Neural progenitor cell (in vitro differentiated cells): ENCODE data around the gene CSNK1G1. TPM values are rescaled to one million over a fixed set of nuclear protein-coding genes. Genes with fewer than 3 reads are reported as not detected.
A peak's percentile ranks its signal among the peaks of the same experiment; 100 is the strongest.

Experiments
- DNase-seq: peaks from one replicate; pipeline ENCODE4 v3.0.0-alpha.2; 2016; ENCODE audit warnings: low spot score
- H2AFZ ChIP-seq: fragments of 200-600 bp; sonication (generic); replicated peaks from 2 replicates; pipeline ENCODE4 v1.6.1; 2016; ENCODE audit warnings: antibody characterized with exemption
- H3F3A ChIP-seq: fragments of 200-600 bp; sonication (generic); 2 replicates; pipeline ENCODE4 v1.6.1; 2016; ENCODE audit warnings: antibody characterized with exemption, low read depth
- H3K27ac ChIP-seq: fragments of 200-600 bp; sonication (generic); 2 replicates; pipeline ENCODE4 v1.5.1; 2016; ENCODE audit warnings: mild to moderate bottlenecking
- H3K27me3 ChIP-seq: fragments of 200-600 bp; sonication (generic); 2 replicates; pipeline ENCODE4 v1.6.1; 2016; ENCODE audit warnings: mild to moderate bottlenecking, moderate library complexity
- H3K36me3 ChIP-seq: fragments of 200-600 bp; sonication (generic); 2 replicates; pipeline ENCODE4 v1.5.1; 2016
- H3K4me1 ChIP-seq: fragments of 200-600 bp; sonication (generic); 2 replicates; pipeline ENCODE4 v1.6.1; 2016; ENCODE audit warnings: mixed run types
- H3K4me2 ChIP-seq: fragments of 200-600 bp; sonication (generic); 2 replicates; pipeline ENCODE4 v1.6.1; 2016
- H3K4me3 ChIP-seq: fragments of 200-600 bp; sonication (generic); 2 replicates; pipeline ENCODE4 v1.5.1; 2016
- H3K79me2 ChIP-seq: fragments of 200-600 bp; sonication (generic); 2 replicates; pipeline ENCODE4 v1.6.1; 2016; ENCODE audit warnings: low read depth
- H3K9ac ChIP-seq: fragments of 200-600 bp; sonication (generic); 2 replicates; pipeline ENCODE4 v1.6.1; 2016
- H3K9me3 ChIP-seq: fragments of 200-600 bp; sonication (generic); 2 replicates; pipeline ENCODE4 v1.5.1; 2016; ENCODE audit warnings: low read depth
- H4K20me1 ChIP-seq: fragments of 200-600 bp; sonication (generic); 2 replicates; pipeline ENCODE4 v1.6.1; 2016; ENCODE audit warnings: low read depth
- H3K27ac Mint-ChIP-seq: 3 replicates; pipeline ENCODE4 v1.8.0; 2021; ENCODE audit warnings: mixed read lengths
- H3K27me3 Mint-ChIP-seq: 2 replicates; pipeline ENCODE4 v1.8.0; 2022; ENCODE audit warnings: low read depth, mild to moderate bottlenecking, inconsistent platforms, moderate library complexity, mixed read lengths; ENCODE audit not compliant: insufficient read depth
- H3K36me3 Mint-ChIP-seq: 3 replicates; pipeline ENCODE4 v1.8.0; 2021; ENCODE audit warnings: mixed read lengths
- H3K4me1 Mint-ChIP-seq: 3 replicates; pipeline ENCODE4 v1.8.0; 2021; ENCODE audit warnings: mixed read lengths
- H3K4me3 Mint-ChIP-seq: 3 replicates; pipeline ENCODE4 v1.8.0; 2021; ENCODE audit warnings: mild to moderate bottlenecking, moderate library complexity, mixed read lengths
- H3K9me3 Mint-ChIP-seq: 3 replicates; pipeline ENCODE4 v1.8.0; 2020; ENCODE audit warnings: mixed read lengths
- CTCF ChIP-seq: fragments of 200-600 bp; sonication (generic); IDR thresholded peaks from 2 replicates; pipeline ENCODE4 v1.5.1; 2017; ENCODE audit warnings: antibody characterized with exemption, mild to moderate bottlenecking
- EZH2 ChIP-seq: fragments of 200-600 bp; sonication (generic); IDR thresholded peaks from 2 replicates; pipeline ENCODE4 v1.6.1; 2017; ENCODE audit warnings: antibody characterized with exemption, mild to moderate bottlenecking, moderate library complexity
- EZH2phosphoT487 ChIP-seq: fragments of 200-600 bp; sonication (generic); IDR thresholded peaks from 2 replicates; pipeline ENCODE4 v1.6.1; 2017; ENCODE audit warnings: antibody characterized with exemption
- total RNA-seq: library from RNA; depleted of rRNA; stranded (reverse); fragments of >200 nt; gene quantifications from 2 replicates; pipeline ENCODE4 v1.2.3, GENCODE V29; 2015; ENCODE audit warnings: low replicate concordance

CSNK1G1 gene
- total RNA-seq, 1 donor from 2014 or later: 23.0 TPM

- peaks cover 16% of the 10 kb centered on the region for H4K20me1 ChIP-seq
- peaks cover 8% of the 10 kb centered on the region for H3K4me1 ChIP-seq
- peaks cover 52% of the 10 kb centered on the region for H3K79me2 ChIP-seq
- peak overlapping the region; percentile 70 for H3K4me3 ChIP-seq
- H3K36me3 Mint-ChIP-seq: peaks cover 4% of the 10 kb centered on the region
- peak overlapping the region; percentile 99 for H3K4me2 ChIP-seq
- no peak for DNase-seq
- no peaks in the 10 kb centered on the region for H3K36me3 ChIP-seq
- no peaks in the 10 kb centered on the region for H3K27me3 ChIP-seq
- peak overlapping the region; percentile 82 for H3K27ac ChIP-seq
- no peaks in the 10 kb centered on the region for H3K9me3 ChIP-seq
- H3K4me3 Mint-ChIP-seq: peak overlapping the region; percentile 91
- H3K9me3 Mint-ChIP-seq: no peaks in the 10 kb centered on the region
- no peak overlapping the region for H2AFZ ChIP-seq
- peaks cover 10% of the 10 kb centered on the region for H3K27me3 Mint-ChIP-seq
- TF ChIP-seq EZH2 (no peak), EZH2phosphoT487 (no peak), CTCF (no peak)
- peak overlapping the region; percentile 76 for H3K9ac ChIP-seq
- peaks cover 22% of the 10 kb centered on the region for H3F3A ChIP-seq
- H3K4me1 Mint-ChIP-seq: peaks cover 16% of the 10 kb centered on the region
- H3K27ac Mint-ChIP-seq: no peak overlapping the region
These were observed 1.2 kb downstream of the CSNK1G1 start for GRCh38 chr15:64354688-64355344.

GRCh38 chr15:64351265-64351664 is 4.7 kb downstream of the CSNK1G1 start:
- no peak for DNase-seq
- no peaks in the 10 kb centered on the region for H3K9me3 ChIP-seq
- H3K79me2 ChIP-seq: peaks cover 71% of the 10 kb centered on the region
- Mint-ChIP-seq H3K27me3 (peaks cover 4% of the 10 kb centered on the region), H3K9me3 (no peaks in the 10 kb centered on the region), H3K4me1 (peaks cover 11% of the 10 kb centered on the region), H3K36me3 (peaks cover 5% of the 10 kb centered on the region), H3K4me3 (no peak overlapping the region), H3K27ac (no peak overlapping the region)
- H3K4me2 ChIP-seq: no peak overlapping the region
- no peak overlapping the region for H3K4me3 ChIP-seq
- no peaks in the 10 kb centered on the region for H3K27me3 ChIP-seq
- no peak overlapping the region for H2AFZ ChIP-seq
- H3K36me3 ChIP-seq: peaks cover 3% of the 10 kb centered on the region
- H3K9ac ChIP-seq: no peak overlapping the region
- peaks cover 8% of the 10 kb centered on the region for H3K4me1 ChIP-seq
- H4K20me1 ChIP-seq: peaks cover 16% of the 10 kb centered on the region
- H3K27ac ChIP-seq: no peak overlapping the region
- no peak for TF ChIP-seq EZH2phosphoT487
- TF ChIP-seq EZH2: no peak
- TF ChIP-seq CTCF: no peak
- H3F3A ChIP-seq: peaks cover 2% of the 10 kb centered on the region

- Mint-ChIP-seq H3K4me3 (no peak overlapping the region), H3K9me3 (no peaks in the 10 kb centered on the region), H3K4me1 (no peaks in the 10 kb centered on the region), H3K27me3 (no peaks in the 10 kb centered on the region), H3K27ac (no peak overlapping the region), H3K36me3 (peaks cover 5% of the 10 kb centered on the region)
- Histone ChIP-seq H3K4me1 (no peaks in the 10 kb centered on the region), H4K20me1 (peaks cover 7% of the 10 kb centered on the region), H3K27me3 (no peaks in the 10 kb centered on the region), H3F3A (no peaks in the 10 kb centered on the region), H3K79me2 (peaks cover 78% of the 10 kb centered on the region), H3K9ac (no peak overlapping the region), H3K36me3 (peaks cover 3% of the 10 kb centered on the region), H3K4me3 (no peak overlapping the region), H3K9me3 (no peaks in the 10 kb centered on the region), H3K4me2 (no peak overlapping the region), H2AFZ (no peak overlapping the region), H3K27ac (no peak overlapping the region)
- TF ChIP-seq EZH2phosphoT487 (no peak), CTCF (no peak), EZH2 (no peak)
- DNase-seq: no peak
These were observed 6.6 kb downstream of the CSNK1G1 start for GRCh38 chr15:64349375-64349774.
